WI38 (cell line): ENCODE data around the gene SREK1.

ENCODE experiments used
- H3K4me3 ChIP-seq: 2 replicates; pipeline ENCODE4 v1.5.1; 2011; ENCODE audit warnings: low read depth, mild to moderate bottlenecking, control low read depth, low read length
- CTCF ChIP-seq: IDR thresholded peaks from 2 replicates; pipeline ENCODE4 v1.5.1; 2012; ENCODE audit warnings: low read depth, mild to moderate bottlenecking, control low read depth, low read length

The SREK1 gene

GRCh38 chr5:66144834-66145390 lies 812 bp downstream of the SREK1 start:
- peak overlapping the region; percentile 87 for H3K4me3 ChIP-seq
- TF ChIP-seq CTCF = no peak

- H3K4me3 ChIP-seq = peak overlapping the region; percentile 87
- no peak for TF ChIP-seq CTCF
These were observed 1.6 kb downstream of the SREK1 start for GRCh38 chr5:66145737-66146136.

- H3K4me3 ChIP-seq = no peak overlapping the region
These were observed 5.8 kb downstream of the SREK1 start for GRCh38 chr5:66149950-66150349.

GRCh38 chr5:66151030-66151429 lies 6.9 kb downstream of the SREK1 start:
- no peak overlapping the region for H3K4me3 ChIP-seq
- no peak for TF ChIP-seq CTCF

More at GRCh38 chr5:66149950-66150349, 5.8 kb downstream of the SREK1 start:
- no peak for TF ChIP-seq CTCF

- TF ChIP-seq CTCF = no peak
- no peak overlapping the region for H3K4me3 ChIP-seq
These were observed 7.4 kb downstream of the SREK1 start for GRCh38 chr5:66151491-66151890.

- no peak for TF ChIP-seq CTCF
- H3K4me3 ChIP-seq = no peak overlapping the region
These were observed 12.9 kb downstream of the SREK1 start for GRCh38 chr5:66157046-66157445.

- no peak for TF ChIP-seq CTCF
- H3K4me3 ChIP-seq = no peak overlapping the region
These were observed 17.3 kb downstream of the SREK1 start for GRCh38 chr5:66161356-66161755.
